ENCODE data around the gene MLF2.
"Not testable (repeated sequence)": the region's sequence is repeated elsewhere in the genome, so short reads cannot be mapped to it uniquely, and the experiment has no call there.

MLF2 gene

DNA sequence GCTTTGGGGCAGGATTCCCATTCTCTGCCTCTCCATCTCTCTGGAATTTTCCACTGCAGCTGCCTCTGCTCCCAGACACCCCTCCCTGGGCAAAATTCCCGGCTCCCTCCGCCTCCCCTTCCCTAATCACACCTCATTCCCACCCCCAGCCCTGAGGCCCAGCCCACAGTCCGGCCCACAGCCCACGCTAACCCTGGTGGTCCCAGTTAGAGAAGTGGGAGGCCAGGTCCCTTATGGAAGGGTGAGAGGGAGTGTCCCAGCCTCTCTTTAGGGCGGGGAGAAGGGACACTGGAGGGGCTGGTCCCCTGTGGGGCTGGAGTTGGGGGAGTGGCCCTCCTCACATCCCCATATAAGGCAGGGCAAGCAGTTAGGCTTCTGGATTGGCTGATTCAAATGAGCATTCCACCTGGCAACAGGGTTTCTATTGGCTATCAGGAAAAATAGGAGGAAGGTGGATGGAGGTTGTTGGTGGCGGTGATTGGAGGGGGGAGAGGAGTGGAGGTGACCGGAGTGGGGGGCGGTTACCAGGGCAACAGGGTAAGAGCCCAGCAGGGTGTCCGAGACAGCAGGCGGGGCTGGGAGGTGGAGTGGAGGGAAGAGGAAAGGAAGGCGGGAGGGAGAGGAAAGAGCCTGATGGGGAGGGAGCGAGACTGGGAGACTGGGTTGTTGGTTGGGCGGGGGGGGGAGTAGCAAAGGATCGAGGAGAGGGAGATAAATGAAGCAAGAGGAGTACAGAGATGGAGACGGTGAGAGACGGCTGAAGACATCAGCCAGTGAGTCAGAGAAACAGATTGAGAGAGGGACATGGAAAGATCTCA is 11.3 kb upstream of the MLF2 start:
- DNase-seq, result no peak

GRCh38 chr12:6763380-6763779 is 10.4 kb upstream of the MLF2 start:
- DNase-seq, result no peak

DNA sequence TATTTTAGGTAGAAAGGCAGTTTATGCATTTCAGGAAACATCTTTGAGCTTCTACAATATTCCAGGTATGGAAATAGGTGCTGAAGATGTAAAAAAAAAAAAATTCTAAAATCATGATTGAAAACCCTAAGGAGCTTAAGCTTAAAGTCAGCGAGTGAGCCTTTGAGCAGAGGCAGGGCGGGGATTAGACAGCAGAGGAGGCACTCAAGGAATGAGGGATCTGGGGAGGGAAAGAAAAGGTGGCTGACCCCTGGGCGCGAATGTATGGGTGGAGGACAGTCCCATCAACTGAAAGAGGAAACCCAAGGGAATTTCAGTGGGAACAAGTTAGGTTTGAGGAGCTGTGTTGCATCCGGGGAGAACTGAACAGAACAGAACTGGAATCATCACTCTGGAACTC is 6.8 kb upstream of the MLF2 start:
- no peak for DNase-seq

DNA sequence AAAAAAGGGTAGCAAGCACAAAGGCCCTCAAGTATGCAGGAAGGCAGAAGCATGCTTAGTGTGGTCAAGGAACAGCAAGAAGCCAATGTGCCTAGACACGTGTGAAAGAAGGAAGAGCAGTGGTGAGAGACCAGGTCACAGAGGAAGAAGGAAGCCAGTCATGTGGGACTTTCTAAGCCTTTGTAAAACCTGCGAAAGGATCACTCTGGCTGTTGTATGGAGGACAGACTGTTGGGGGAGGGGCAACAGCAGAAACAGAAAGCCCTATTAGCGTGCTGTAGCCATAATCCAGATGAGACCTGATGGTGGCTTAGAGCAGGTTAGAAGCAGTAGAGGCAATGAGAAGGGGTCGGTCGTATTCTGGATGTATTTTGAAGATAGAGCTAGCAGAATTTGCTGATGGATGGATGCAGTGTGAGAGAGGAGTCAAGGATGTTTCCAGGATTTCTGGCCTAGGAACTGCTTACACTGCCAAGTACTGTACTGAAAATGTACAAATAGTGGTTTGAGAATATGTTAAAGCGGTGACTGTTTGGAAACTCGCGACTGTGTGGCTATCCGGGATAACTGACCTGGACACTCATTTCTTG is 5.7 kb upstream of the MLF2 start:
- DNase-seq, result no peak

DNA sequence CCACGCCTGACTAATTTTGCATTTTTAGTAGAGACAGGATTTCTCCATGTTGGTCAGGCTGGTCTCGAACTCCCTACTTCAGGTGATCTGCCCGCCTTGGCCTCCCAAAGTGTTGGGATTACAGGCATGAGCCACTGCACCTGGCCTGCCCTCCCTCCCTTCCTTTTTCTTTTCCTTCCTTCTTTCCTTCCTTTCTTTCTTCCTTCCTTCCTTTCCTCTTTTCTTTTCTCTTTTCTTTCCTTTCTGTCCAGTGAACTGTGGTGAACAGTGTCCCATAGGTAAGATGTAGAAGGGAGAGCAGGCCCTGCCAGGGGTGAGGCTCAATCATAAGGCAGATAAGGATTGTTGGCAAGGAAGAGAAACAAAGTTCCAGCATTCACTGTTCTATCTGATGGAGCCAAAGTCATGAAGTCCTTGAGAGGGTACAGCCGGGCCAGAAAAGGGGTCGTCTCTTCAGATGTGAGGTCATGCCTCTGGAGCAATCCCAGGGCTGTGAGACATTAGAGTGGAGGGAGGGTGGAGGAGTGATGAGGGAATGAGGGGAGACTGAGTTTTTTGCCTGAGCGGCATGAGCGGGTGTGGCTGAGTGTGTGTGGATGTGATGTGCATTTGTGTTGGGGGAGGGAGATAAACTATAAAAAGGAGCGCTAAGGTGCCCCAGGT is 4.2 kb upstream of the MLF2 start:
- DNase-seq, result no peak

- no peak for DNase-seq
These were observed 1.5 kb upstream of the MLF2 start for GRCh38 chr12:6754411-6754810.

GRCh38 chr12:6753772-6754356 is 923 bp upstream of the MLF2 start:
- no peak for DNase-seq

GRCh38 chr12:6752167-6752920 is 597 bp downstream of the MLF2 start:
- peak in 1 of 2 experiments; percentile 33 for DNase-seq

DNA sequence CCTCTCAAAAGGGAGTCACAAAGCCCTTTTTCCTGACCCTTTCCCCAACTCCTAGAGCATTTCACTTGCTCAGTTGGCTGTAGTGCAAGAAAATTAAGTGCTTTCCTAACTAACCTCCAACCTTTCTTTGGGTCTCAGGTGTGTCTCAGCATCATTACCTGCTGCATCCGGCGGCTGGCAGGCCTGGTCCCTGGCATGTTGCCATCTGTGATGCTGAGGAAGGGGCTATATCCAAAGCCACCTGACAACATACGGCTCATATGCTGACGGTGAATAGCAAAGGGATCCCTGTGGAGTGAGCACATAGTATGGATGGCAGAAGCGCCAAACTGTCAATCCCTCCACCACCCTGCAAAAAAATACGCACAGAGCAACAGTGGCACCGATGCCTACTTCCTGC is 1.2 kb downstream of the MLF2 start:
- DNase-seq, result no peak

DNA sequence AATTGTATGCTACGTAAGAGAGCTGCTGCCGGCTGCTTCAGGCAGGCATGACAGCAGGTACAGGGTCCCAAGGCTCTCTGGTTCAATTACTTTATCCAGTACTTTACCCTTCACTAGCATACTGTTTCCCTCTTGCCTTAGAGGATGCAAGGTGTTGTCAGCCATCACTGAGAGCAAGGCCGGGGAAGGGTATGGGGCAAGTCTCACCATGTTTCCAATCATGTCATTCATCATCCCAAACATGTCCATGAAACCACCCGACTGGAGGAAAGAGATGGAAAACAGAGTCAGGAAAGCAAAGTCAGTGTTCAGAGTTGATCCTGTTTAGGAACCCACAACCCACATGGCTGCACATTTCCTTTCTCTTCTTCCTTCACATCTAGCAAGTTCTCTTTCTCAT is 2.4 kb downstream of the MLF2 start:
- no peak for DNase-seq

DNA sequence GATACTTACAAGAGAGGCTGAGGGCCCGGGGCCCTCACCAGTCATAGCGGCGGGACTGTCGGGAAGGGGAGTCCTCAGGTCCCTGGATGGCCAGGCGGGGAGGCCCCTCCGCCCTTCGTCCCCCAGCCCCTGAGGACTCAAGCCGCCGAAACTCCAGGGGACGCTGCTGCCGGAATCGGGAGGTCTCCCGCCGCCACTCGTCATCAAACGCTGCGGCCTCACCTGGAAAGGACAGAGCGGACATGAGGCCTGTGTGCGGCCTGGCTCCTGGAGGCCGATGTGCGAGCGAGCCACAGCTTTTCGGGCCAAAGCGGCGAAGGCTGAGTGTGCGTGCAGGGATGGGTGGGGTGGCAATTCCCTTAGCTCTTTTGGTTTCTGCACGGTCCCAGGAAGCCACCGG is 4.2 kb downstream of the MLF2 start:
- DNase-seq, result no peak

GRCh38 chr12:6747216-6747615 is 5.7 kb downstream of the MLF2 start:
- no peak for DNase-seq

DNA sequence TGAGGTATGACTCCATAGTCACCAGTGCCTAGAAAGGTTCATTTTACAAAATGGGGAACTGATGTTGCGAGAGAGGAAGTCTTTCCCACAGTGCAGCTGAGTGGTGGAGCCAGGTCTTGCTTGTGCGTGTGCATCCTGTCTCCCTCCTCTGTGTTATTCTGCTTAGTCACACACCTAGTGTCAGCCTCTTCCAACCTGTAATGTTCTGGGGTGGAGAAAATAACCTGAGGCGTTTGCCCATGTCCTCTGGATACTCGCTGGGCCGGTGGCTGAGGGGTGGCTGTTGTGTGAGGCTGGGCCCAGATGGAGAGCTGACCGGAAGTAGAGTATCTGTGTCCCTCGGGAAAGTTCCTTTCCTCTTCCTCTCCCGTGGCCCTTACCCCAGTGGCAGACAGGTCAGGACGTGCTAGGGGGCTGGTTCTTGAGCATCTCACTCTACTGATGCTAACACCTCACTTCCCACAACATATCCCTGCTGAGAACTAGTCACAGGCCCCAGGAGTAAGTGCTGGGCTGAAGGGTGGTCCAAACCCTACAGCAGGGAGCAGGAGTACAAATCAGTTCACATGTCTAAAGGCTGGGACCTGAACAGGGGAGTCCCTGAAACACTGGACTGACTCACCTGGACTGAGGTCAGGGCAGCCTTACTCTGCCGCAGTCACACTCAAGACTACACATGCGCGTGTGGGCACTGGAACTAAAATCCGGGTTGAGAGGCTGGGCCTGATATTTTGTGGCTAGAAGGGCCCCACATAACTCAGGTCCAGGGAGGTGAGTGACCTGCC is 7.0 kb downstream of the MLF2 start:
- DNase-seq, result no peak

DNA sequence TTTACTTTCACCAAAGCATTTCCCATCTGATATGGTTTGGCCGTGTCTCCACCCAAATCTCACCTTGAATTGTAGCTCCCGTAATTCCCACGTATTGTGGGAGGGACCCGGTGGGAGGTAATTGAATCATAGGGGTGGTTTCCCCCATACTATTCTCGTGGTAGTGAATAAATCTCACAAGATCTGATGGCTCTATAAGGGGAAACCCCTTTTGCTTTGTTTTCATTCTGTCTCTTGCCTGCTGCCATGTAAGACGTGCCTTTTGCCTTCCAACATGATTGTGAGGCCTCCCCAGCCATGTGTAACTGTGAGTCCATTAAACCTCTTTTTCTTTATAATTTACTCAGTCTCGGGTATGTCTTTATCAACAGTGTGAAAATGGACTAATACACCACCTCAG is 9.6 kb downstream of the MLF2 start:
- not testable (repeated sequence) for DNase-seq

DNA sequence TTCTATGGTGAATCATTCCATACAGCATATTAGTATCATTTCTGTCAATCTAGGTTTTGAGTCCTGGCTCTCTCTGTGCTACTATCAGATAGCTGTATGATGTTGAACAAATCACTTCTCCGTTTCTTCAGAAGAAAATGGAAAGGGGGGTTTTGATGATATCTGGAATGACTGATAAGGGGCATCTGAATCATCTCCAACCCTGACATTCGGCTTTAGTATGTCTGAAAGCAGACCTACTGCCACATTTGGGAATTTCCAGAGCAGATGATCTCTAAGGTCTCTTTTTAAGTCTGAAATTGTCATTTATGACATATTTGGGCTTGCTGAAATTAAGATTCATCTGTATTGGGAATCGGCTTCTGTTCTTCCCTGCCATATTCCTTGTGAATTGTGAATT is 10.1 kb downstream of the MLF2 start:
- DNase-seq, result no peak

GRCh38 chr12:6742080-6742479 is 10.9 kb downstream of the MLF2 start:
- not testable (repeated sequence) for DNase-seq

GRCh38 chr12:6736754-6737153 is 16.2 kb downstream of the MLF2 start:
- no peak for DNase-seq

- DNase-seq, result peak; percentile 18 to 29
These were observed 17.3 kb downstream of the MLF2 start for GRCh38 chr12:6735448-6736191.

- no peak for DNase-seq
These were observed 18.2 kb downstream of the MLF2 start for GRCh38 chr12:6734506-6735387.

DNA sequence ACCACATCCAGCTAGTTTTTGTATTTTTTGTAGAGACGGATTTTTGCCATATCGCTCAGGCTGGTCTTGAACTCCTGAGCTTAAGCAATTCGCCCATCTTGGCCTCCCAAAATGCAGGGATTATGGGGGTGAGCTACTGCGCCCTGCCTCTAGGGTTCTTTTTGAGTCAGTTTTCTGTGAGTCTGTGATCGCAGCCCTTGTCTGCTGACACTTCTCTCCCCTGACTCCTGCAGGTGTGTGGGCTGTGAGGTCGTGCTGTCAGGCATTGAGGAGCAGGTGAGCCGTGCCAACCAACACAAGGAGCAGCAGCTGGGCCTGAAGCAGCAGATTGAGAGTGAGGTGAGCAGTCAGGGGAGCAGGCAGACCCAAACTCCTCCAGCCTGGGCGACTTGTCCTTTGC is 22.8 kb downstream of the MLF2 start:
- no peak for DNase-seq

Measured in activated CD4-positive, alpha-beta T cell treated with anti-CD3 and anti-CD28 coated beads, Interleukin-2, amount 50 U/mL, for 4 hours (primary cell).